ENCODE data around the gene EMC6.
"Not testable (repeated sequence)": the region's sequence is repeated elsewhere in the genome, so short reads cannot be mapped to it uniquely, and the experiment has no call there.

Gene EMC6

DNA sequence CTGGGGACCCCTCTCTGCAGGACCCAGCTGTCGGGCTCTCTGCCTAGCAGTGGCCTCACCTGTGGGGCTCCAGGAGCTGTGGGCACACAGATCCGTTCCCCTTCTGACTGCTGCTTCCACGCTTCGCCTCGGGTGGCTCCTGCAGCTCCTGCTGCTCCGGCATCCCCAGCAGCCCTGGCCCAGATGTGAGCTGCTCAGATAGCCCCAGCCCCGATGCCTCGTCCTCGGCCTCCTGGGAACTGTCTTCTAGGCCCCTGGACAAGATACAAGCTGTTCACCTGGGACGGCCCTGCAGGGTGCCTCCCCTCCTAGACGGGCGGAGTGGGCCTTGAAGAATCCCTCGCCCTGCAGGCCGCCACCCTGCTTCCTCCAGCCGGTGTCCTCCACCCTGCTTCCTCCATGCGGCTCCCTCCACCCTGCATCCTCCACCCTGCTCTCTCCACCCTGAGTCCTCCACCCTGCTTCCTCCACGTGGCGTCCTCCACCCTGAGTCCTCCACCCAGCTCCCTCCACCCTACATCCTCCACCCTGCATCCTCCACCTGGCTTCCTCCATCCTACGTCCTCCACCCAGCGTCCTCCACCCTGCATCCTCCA lies 11.0 kb downstream of the EMC6 start:
- in situ Hi-C loops (cut with MboI; ENCODE audit: low sequenced_read_pairs) = no loop called here

DNA sequence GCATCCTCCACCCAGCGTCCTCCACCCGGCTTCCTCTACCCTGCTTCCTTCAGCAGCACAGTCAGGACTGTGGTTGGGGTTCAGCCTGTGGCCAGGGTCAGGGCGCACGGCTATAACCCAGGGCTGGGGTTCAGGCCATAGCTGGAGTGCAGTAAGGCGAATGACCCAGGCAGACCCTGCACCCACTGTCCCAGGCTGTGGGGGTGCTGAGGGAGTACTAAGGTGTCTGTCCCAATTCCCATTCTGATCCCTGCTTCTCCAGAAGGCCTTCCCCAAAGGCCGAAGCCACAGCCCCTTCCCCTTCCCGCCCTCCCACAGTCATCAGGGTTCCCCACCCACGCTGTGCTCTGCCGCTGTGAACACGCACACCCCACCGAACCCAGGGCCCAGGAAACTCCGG lies 12.4 kb downstream of the EMC6 start:
- in situ Hi-C loops (cut with MboI; ENCODE audit: low sequenced_read_pairs) = no loop called here

DNA sequence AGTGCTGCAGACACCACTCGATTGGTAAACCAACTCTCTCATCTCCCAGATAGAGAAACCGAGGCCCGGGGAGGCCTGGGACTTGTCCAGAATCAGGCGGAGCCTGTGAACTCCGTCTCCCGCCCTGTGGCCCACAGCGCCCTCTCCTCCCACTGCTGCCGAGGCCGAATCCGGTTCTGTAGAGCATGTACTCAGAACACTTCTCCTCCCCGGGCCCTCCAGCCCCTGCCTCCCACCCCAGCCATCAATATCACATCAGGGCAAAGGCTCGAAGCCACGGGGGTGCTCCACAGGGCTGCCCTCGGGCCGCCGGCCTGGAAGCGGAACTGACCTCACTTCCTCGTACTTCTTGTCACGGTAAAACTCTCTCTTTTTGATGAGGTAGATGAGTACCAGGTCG lies 13.0 kb downstream of the EMC6 start:
- in situ Hi-C loops (cut with MboI; ENCODE audit: low sequenced_read_pairs) = no loop called here

DNA sequence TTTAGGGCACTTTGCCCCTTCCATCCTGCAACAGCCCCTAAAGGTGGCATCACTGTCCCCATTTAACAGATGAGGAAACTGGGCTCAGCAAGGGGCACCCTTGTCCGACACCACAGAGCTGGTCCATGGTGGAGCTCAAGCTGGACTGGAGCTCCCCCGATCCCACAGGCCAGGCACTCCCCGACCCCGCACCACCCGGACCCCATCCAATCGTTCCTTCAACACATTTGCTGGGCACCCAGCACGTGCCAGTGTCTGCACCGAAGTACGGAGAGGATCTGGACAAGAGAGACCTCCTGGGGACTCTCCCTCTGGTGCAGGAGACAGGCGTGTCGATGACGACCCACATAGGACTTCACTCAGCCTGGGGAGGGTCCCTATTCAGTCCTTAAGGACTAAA lies 13.4 kb downstream of the EMC6 start:
- in situ Hi-C loops (cut with MboI; ENCODE audit: low sequenced_read_pairs) = no loop called here

DNA sequence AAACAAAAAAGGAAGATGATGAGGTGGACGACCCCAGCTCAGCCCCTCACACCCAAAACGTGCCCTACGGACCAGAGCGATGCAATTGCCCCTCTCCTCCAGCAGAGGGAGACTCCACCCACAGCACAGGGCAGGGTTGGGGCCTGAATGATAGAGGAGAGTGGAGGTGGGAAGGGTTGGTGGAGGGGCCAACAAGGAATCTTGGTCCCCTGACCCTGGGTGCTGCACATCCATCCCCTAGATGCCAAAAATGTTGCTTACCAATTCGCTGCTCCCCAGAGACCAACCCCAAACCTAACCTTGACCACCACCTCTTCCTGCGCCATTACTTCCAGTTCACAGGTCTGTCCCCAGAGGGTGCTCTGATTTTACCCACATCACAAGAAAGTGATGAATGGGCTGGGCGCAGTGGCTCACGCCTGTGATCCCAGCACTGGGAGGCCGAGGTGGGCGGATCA lies 14.5 kb downstream of the EMC6 start:
- in situ Hi-C loops (cut with MboI; ENCODE audit: low sequenced_read_pairs) = no loop called here

DNA sequence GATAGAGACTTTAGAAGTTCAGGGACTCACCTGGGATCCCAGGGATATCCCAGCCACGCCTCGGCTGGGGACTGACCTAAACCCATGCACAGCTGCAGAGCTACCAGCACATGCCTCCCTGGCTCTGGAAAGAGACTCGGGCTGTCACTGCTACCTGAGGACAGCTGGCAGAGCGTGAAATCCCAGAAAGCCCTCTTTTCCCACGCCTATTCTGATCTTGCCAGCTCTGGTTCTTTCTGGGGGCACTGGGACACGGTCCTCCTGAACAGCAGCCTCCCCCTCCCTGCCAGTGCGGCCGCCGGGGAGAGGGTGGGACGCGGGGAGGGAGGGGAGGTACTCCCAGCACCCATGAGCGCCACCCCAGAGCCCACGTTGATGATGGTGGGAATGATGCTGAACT lies 16.6 kb downstream of the EMC6 start:
- in situ Hi-C loops (cut with MboI; ENCODE audit: low sequenced_read_pairs) = no loop called here

DNA sequence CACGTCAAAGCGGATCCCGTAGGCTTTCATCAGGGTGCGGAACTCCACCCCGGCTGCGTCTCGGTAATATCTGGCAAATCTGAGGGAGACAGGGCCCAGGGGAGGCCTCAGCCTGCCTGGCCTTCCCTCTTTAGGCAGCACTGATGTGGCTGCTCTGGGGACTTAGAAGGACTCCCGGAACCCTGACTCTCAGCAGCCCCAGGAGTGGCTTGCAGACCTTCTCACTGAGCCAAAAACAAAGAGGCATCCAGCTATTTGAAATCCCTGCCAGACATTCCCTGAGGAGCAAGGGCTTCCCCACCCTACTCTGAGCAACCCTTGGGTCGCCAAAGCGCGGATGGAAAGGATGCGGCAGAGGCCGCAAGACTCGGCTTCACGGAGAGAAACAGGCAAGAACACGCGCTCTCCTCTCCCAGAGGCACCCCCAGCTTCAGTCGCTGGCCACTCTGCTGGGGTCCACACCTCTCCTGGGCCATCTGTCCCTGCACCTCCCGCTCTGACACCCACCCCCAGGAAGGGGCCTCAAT lies 19.5 kb downstream of the EMC6 start:
- in situ Hi-C loops (cut with MboI; ENCODE audit: low sequenced_read_pairs) = no loop called here

DNA sequence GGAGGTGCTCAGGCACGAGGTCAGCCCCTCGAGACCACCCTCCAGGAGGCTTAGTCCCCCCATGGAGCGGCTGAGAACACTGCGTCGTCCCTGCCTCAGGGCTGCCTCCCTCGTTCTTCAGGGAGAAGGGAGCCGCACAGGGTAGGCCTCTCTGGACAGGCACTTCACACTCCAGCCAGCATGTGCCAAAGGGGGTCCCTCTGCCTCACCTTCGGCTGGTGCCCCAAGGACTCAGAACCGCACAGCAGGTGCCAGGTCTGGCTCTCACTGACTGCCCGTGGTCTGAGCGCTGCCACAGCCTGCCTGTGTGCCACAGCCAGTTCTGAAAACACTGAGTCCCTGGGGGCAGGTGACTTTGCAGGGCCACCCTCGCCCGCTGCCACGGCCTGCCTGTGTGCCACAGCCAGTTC lies 20.2 kb downstream of the EMC6 start:
- in situ Hi-C loops (cut with MboI; ENCODE audit: low sequenced_read_pairs) = no loop called here

DNA sequence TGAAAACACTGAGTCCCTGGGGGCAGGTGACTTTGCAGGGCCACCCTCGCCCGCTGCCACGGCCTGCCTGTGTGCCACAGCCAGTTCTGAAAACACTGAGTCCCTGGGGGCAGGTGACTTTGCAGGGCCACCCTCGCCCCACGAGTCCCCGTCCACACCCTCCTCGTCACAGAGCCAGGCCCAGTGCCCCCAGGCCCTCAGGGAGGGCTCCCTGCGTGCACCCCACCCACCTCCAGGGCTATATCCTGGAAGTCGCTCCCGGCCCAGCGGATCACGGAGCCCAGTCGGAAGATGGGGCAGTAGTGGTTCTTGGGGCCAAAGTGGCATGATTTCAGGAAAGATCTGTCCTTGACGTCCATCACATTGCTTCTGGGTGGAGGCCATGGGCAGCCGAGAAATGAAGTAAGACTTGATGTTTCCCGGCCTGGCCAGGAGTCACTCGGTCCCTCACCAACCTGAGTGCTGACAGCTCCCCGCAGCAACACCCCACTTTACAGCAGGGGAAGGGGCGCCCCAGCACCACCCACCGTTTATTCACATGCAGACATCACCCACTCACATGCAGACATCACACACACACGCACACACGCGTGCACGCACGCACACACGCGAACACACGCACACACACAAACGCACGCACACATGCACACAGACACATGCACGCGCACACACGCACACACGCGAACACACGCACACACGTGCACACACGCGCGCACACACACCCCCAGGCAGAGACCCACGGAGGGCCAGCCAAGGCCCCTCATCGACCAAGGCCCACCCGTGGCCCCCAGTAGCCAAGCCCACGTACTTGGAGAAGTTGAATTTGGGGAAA lies 20.9 kb downstream of the EMC6 start:
- in situ Hi-C loops (cut with MboI; ENCODE audit: low sequenced_read_pairs) = no loop called here

DNA sequence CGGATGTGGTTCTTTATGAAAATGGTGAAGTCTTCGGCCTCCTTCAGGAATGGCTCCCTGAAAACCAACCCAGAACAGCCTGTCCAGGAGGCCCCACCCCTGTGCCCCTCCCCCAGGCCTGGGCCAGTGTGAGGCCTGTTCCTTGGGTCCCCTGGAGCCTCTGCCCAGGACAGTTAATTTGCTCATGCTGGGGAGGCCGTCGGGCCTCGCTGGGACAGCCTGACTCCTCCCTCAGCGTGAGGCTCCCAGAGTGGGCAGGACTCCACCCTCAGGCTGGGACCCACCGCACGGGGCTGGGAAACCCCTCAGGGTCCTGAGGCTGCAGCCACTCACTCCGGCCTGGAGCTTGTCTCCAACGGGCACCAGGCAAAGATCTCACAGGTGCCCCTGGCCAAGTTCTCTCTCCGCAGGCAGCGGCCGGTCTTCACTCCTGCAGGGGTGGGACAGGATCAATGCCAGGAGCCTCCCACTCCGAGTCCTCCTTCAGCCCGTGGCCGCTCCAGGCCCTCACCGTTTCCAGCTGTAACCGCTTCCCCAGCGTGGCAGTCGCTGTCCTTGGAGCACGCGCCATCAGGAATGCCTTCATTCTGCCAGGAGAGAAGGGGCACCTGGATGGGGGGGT lies 21.6 kb downstream of the EMC6 start:
- in situ Hi-C loops (cut with MboI; ENCODE audit: low sequenced_read_pairs) = no loop called here

DNA sequence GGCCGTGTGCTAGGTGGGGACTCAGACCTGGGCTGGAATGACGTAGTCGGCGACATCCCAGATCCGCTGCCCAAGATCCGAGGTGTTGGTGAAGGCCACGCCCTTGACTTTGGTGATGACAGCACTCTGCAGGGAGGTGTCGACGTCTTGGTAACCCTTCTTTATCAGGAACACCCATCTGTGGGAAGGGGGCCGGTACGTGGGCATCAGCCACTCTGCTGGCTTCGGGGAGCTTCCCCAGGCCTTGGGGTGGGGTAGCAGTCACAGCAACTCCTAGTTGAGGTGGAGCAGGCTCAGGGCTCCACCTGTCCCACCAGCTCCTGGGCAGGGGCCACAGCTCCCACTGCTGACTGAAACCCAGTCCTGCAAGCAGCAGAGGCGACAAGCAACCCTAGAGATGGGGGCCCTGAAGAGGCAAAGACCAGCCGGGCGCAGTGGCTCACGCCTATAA lies 23.0 kb downstream of the EMC6 start:
- in situ Hi-C loops (cut with MboI; ENCODE audit: low sequenced_read_pairs) = no loop called here

DNA sequence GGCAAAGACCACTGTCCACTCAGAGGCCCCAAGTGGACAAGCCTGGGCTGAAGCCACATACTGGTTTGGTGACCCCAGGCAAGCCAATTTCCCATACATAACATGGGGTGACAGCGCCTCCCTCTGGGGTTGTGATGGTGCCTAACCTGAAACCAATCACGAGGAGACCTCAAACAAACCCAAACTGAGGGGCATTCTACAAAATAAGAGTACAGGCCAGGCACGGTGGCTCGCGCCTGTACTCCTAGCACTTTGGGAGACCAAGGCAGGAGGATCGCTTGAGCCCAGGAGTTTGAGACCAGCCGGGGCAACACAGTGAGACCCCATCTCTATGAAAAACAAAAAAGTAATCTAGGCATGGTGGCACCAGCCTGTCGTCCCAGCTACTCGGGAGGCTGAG lies 23.7 kb downstream of the EMC6 start:
- in situ Hi-C loops (cut with MboI; ENCODE audit: low sequenced_read_pairs) = no loop called here

DNA sequence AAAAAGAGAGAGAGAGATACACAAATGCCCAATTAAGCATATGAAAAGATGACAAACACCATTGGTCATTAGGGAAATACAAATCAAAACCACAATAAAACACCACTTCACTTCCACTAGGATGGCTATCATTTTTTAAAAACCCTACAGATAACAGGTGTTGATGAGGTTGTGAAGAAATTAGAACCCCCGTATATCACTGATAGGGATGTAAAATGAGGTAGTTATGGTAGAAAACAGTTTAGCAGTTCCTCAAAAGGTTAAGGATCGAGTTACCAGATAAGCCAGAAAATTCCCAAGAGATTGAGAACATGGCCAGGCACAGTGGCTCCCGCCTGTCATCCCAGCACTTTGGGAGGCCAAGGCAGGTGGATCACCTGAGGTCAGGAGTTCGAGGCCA lies 24.5 kb downstream of the EMC6 start:
- in situ Hi-C loops (cut with MboI; ENCODE audit: low sequenced_read_pairs) = no loop called here

DNA sequence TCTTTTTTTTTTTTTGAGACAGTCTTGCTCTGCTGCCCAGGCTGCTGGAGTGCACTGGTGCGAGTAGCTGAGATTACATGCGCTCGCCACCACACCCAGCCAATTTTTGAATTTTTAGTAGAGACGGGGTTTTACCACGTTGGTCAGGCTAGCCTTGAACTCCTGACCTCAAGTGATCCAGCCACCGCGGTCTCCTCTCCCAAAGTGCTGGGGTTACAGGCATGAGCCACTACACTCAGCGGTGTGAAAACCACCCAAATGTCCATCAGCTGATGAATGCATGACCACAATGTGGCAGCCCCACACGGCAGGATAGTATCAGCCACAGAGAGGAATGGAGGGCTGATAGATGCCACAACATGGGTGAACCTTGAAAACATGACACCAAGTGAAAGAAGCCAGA lies 25.2 kb downstream of the EMC6 start:
- in situ Hi-C loops (cut with MboI; ENCODE audit: low sequenced_read_pairs) = no loop called here

DNA sequence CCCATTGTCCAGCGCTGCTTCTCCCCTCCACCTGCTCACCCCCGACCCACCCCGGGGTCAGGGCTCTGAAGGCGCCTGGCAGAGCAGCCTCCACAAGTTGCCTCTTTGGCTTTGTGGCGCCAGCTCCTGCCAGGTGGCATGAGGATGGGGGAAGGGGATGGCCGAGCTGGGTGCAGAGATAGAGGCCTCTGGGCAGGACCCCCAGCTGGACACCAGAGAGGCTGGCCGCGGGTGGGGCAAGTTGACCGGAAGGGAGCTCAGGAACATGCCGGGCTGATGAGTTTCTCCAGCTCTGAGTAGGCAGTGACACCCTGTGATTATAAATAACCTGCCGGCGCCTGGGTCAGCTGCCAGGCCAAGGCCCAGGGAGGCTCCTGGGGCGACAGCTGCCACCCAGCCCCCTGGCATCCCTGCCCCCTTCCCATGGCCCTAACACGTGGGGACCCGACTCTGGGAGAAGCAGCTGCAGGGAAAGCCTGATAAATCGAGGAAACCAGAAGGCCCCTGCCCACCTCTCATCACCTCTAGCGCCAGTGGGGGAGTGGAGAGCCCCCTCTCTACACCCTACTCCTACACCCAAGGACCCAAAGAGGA lies 26.6 kb downstream of the EMC6 start:
- in situ Hi-C loops (cut with MboI; ENCODE audit: low sequenced_read_pairs) = no loop called here

DNA sequence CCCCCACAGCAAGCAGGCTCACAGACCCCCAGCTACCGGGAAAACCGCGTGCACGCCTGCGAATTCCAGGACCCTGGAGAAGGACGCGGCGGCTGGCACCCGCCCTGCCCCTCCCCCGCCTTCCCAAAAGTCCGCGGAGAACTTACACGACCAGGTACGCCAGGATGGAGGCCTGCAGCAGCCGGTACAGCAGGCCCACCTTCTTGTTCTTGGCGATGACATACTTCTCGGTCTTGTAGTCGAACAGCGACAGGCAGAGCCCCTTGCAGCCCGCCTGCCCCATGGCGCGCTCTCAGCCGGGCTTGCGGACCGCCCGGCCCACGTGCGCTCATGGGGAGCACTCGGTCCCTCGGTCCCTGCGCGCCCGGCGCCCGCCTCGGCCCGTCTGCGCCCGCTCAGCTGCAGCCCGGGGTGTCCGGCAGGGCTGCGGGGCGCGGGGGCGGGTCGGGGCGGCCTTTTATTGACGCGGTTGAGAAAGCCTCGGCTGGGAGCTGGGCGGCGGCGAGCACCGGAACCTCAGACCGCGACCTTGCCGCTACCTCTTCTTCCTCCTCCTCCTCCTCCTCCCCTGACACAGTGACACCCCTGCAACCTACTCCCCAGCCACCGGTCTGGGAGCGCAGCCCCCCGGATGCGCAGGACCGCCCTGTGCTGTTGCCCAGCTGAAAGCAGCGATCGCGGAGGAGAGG lies 27.3 kb downstream of the EMC6 start, which contains the start of gene P2RX5:
TSS of gene P2RX5 (minus strand) at position 433 of the 689 bp plus-strand sequence. CDS start at position 283, 150 bp downstream.
- in situ Hi-C loops (cut with MboI; ENCODE audit: low sequenced_read_pairs) = no loop called here

DNA sequence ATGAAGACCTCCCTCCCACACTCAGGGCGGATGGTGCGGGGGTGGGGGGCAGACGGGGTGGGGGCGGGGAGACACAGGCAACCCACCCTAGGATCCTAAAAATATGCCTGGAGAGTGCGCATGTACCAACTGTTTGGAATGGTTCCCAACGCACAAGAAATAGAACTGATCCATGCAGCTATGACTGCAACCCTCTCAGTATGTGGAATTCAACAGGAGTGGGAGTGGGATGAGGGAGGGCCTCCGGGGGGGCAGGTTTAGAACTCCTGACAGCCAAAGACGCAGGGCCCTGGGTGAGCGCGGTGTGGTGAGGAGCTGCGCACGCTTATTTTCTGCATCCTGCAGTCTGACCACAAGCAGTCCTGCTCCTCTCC lies 28.5 kb downstream of the EMC6 start:
- in situ Hi-C loops (cut with MboI; ENCODE audit: low sequenced_read_pairs) = no loop called here

DNA sequence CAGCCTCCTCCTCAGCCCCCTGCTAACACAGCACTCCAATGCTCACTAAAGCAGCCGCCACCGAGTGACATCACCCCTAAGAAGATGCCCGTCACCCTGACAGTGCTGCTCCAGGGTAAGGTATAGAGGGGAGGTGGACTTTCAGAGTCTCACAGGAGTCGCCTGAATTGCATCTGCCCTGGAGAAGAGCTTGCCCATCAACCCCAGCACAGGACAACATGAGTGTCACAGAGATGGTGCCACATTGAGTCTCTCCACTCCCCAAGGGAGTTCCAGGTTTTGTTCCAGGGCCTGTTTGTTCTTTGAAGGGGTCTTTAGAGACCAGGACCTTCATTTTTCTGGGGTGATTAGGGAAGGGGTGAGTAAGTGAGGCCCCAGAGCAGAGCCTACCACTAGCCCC lies 29.5 kb downstream of the EMC6 start:
- in situ Hi-C loops (cut with MboI; ENCODE audit: low sequenced_read_pairs) = no loop called here

DNA sequence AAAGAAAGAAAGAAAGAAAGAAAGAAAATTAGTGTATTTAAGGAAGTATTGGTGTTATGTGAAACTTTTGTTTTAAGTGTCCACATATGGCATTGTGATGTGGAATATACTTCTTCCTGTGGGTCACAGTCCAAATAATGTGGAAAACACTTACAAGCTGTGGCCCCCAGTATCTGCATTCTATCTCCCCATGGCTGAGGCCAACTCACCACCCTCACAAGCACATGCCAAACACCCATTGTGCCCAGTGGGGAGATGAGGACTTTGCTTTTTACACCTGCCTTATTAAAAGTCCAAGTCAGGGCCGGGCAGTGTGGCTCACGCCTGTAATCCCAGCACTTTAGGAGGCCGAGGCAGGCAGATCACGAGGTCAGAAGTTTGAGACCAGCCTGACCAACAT lies 31.3 kb downstream of the EMC6 start:
- in situ Hi-C loops (cut with MboI; ENCODE audit: low sequenced_read_pairs) = no loop called here

DNA sequence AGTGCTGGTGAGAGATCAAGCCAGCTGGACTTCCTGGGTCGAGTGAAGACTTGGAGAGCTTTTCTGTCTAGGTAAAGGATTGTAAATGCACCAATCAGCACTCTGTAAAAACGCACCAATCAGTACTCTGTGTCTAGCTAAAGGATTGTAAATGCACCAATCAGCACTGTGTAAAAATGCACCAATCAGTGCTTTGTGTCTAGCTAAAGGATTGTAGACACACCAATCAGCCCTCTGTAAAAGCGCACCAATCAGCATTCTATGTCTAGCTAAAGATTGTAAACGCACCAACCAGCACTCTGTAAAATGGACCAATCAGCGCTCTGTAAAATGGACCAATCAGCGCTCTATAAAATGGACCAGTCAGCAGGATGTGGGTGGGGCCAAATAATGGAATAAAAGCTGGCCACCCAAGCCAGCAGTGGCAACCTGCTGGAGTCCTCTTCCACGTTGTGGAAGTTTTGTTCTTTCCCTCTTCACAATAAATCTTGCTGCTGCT lies 33.5 kb downstream of the EMC6 start:
- in situ Hi-C loops (cut with MboI; ENCODE audit: low sequenced_read_pairs) = not testable (repeated sequence)
